HL-60 (cell line): ENCODE results near the gene PPP6R2.

Source experiments
- DNase-seq, 2 experiments: peaks; one replicate each; pipeline ENCODE4 v3.0.0-alpha.2; 2010 to 2020; ENCODE audit warnings: low read depth in 1 of 2, low spot score in 1 of 2
- H3K27ac ChIP-seq: fragments of 250-450 bp; sonication (Bioruptor Pico); replicated peaks from 2 replicates; pipeline ENCODE4 v1.5.1; 2020; ENCODE audit warnings: mild to moderate bottlenecking, moderate library complexity
- H3K27me3 ChIP-seq: fragments of 250-450 bp; sonication (Bioruptor Pico); 2 replicates; pipeline ENCODE4 v1.5.1; 2021; ENCODE audit warnings: mild to moderate bottlenecking, moderate library complexity; ENCODE audit not compliant: insufficient read depth, poor library complexity, severe bottlenecking
- H3K4me3 ChIP-seq: replicated peaks from 2 replicates; pipeline ENCODE4 v1.5.1; 2011; ENCODE audit warnings: mild to moderate bottlenecking, control low read depth, low read length; ENCODE audit not compliant: insufficient read depth
- GABPA ChIP-seq: IDR thresholded peaks from 2 replicates; pipeline ENCODE4 v1.6.1; 2012; ENCODE audit warnings: low read depth
- POLR2AphosphoS5 ChIP-seq: IDR thresholded peaks from 2 replicates; pipeline ENCODE4 v1.6.1; 2012; ENCODE audit warnings: low read depth
- REST ChIP-seq: IDR thresholded peaks from 2 replicates; pipeline ENCODE4 v1.6.1; 2012; ENCODE audit warnings: low read depth; ENCODE audit not compliant: insufficient replicate concordance
- SPI1 ChIP-seq: IDR thresholded peaks from 2 replicates; pipeline ENCODE4 v1.6.1; 2012; ENCODE audit warnings: low read depth, mild to moderate bottlenecking, borderline replicate concordance
- TF ChIP-seq, protein P1 (sequence below): IDR thresholded peaks from one replicate; pipeline ENCODE4 v1.5.1; 2011; ENCODE audit warnings: low read length, control low read depth, inconsistent platforms; ENCODE audit not compliant: insufficient read depth

PPP6R2 gene

GRCh38 chr22:50467773-50468440, 124.8 kb downstream of the PPP6R2 start:
- TF ChIP-seq POLR2AphosphoS5: no peak
- DNase-seq: no peak
- Histone ChIP-seq H3K27me3 (no peaks in the 10 kb centered on the region), H3K4me3 (no peak overlapping the region), H3K27ac (no peak overlapping the region)

- DNase-seq: no peak
- TF ChIP-seq, protein P1, sequence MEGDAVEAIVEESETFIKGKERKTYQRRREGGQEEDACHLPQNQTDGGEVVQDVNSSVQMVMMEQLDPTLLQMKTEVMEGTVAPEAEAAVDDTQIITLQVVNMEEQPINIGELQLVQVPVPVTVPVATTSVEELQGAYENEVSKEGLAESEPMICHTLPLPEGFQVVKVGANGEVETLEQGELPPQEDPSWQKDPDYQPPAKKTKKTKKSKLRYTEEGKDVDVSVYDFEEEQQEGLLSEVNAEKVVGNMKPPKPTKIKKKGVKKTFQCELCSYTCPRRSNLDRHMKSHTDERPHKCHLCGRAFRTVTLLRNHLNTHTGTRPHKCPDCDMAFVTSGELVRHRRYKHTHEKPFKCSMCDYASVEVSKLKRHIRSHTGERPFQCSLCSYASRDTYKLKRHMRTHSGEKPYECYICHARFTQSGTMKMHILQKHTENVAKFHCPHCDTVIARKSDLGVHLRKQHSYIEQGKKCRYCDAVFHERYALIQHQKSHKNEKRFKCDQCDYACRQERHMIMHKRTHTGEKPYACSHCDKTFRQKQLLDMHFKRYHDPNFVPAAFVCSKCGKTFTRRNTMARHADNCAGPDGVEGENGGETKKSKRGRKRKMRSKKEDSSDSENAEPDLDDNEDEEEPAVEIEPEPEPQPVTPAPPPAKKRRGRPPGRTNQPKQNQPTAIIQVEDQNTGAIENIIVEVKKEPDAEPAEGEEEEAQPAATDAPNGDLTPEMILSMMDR: no peak
- no peak for TF ChIP-seq GABPA
- no peak for TF ChIP-seq POLR2AphosphoS5
- TF ChIP-seq SPI1: no peak
- TF ChIP-seq REST: no peak
- Histone ChIP-seq H3K27ac (no peak overlapping the region), H3K27me3 (no peaks in the 10 kb centered on the region), H3K4me3 (no peak overlapping the region)
These were observed 125.5 kb downstream of the PPP6R2 start for GRCh38 chr22:50468626-50469025.

- TF ChIP-seq SPI1: no peak
- peak; percentile 74 for TF ChIP-seq POLR2AphosphoS5
- peak; percentile 85 to 93 for DNase-seq
- Histone ChIP-seq H3K27ac (peak overlapping the region; percentile 66), H3K27me3 (no peaks in the 10 kb centered on the region), H3K4me3 (no peak overlapping the region)
These were observed 126.5 kb downstream of the PPP6R2 start for GRCh38 chr22:50469377-50470305.

GRCh38 chr22:50470491-50470890, 127.4 kb downstream of the PPP6R2 start:
- peak in 1 of 2 experiments; percentile 10 for DNase-seq
- H3K27ac ChIP-seq: peak overlapping the region; percentile 66
- TF ChIP-seq GABPA (no peak), REST (no peak), POLR2AphosphoS5 (no peak), SPI1 (no peak)
- TF ChIP-seq, protein P1: no peak
- no peak overlapping the region for H3K4me3 ChIP-seq
- no peaks in the 10 kb centered on the region for H3K27me3 ChIP-seq
